DOHH2 (cell line): ENCODE data around the gene VPS9D1.

Experiments used
- EZH2phosphoT487 ChIP-seq: fragments of 200-600 bp; sonication (generic); IDR thresholded peaks from 2 replicates; pipeline ENCODE4 v1.6.1; 2017; ENCODE audit warnings: borderline replicate concordance, mild to moderate bottlenecking, antibody characterized with exemption, low read length, moderate library complexity, mixed read lengths
- TF ChIP-seq, protein P1 (sequence below): fragments of 200-600 bp; sonication (generic); IDR thresholded peaks from one replicate; pipeline ENCODE4 v1.5.1; 2014; ENCODE audit warnings: antibody characterized with exemption, mild to moderate bottlenecking, low read depth, low read length; ENCODE audit not compliant: poor library complexity, severe bottlenecking

DNA sequence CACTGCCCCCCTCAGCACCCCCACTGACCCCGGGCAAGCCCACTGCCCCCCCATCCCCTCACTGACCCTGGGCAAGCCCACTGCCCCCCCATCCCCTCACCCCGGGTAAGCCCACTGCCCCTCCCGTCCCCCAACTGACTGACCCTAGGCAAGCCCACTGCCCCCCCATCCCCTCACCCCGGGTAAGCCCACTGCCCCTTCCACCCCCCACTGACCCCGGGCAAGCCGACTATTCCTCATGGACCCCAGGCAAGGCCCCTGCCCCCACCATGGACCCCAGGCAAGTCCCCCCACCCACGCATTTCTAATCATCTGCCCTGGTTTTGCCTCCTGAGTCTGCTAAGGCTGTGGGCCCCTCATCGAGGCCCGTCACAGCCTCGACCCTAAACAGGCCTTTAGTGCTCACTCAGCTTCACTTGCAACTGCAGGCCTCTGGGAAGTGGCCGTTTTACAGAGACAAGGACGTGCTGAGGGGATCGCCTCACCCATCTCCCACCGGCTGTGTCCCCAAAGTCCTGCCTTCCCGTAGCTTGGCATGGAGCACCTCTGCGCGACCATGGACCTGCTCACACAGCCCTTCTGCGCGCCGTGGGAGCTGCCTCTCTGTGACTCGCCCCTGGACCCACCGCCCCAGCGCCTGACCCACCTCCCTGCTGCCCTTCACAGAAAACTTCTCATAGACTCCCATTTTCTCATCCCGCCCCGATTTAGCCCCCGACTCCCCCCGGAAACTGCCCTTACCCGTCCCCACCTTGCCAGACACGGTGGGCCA is 3.6 kb downstream of the VPS9D1 start:
- TF ChIP-seq, protein P1, sequence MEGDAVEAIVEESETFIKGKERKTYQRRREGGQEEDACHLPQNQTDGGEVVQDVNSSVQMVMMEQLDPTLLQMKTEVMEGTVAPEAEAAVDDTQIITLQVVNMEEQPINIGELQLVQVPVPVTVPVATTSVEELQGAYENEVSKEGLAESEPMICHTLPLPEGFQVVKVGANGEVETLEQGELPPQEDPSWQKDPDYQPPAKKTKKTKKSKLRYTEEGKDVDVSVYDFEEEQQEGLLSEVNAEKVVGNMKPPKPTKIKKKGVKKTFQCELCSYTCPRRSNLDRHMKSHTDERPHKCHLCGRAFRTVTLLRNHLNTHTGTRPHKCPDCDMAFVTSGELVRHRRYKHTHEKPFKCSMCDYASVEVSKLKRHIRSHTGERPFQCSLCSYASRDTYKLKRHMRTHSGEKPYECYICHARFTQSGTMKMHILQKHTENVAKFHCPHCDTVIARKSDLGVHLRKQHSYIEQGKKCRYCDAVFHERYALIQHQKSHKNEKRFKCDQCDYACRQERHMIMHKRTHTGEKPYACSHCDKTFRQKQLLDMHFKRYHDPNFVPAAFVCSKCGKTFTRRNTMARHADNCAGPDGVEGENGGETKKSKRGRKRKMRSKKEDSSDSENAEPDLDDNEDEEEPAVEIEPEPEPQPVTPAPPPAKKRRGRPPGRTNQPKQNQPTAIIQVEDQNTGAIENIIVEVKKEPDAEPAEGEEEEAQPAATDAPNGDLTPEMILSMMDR, result no peak
- no peak for TF ChIP-seq EZH2phosphoT487
